ENCODE data around the gene TIMP3.

TIMP3 gene

GRCh38 chr22:32910429-32910772 is 108.9 kb downstream of the TIMP3 start:
- no peak overlapping the region for H3K4me3 ChIP-seq (ENCODE audit: low read depth, low read length)
- DNase-seq (ENCODE audit: low read depth, low spot score): no peak
- in situ Hi-C loops (cut with HindIII; ENCODE audit: low sequenced_read_pairs): no loop called here
- TF ChIP-seq CTCF (IDR thresholded peaks at IDR 0.05; ENCODE audit: low read depth, low read length): no peak

- no peak overlapping the region for H3K4me3 ChIP-seq (ENCODE audit: low read depth, low read length)
- in situ Hi-C loops (cut with HindIII; ENCODE audit: low sequenced_read_pairs): no loop called here
- DNase-seq (ENCODE audit: low read depth, low spot score): no peak
- TF ChIP-seq CTCF (IDR thresholded peaks at IDR 0.05; ENCODE audit: low read depth, low read length): no peak
Measured at GRCh38 chr22:32911503-32911902, 110.0 kb downstream of the TIMP3 start.
